SK-N-SH treated with all-trans-retinoic acid at 6 μM for 48 hours (cell line): ENCODE data around the gene SETDB1.
A peak's percentile ranks its signal among the peaks of the same experiment; 100 is the strongest.

Experiments used
- ATAC-seq: fragments of 200-7000 bp; cut with Tn5 transposase; 3 replicates; pipeline ENCODE4 v1.9.1; 2020; ENCODE audit warnings: mild to moderate bottlenecking, moderate library complexity
- ARNTL ChIP-seq: fragments of 450-650 bp; formaldehyde crosslinking; IDR thresholded peaks from 2 replicates; pipeline ENCODE4 v1.5.0; 2020; ENCODE audit warnings: low read depth, mild to moderate bottlenecking, moderate library complexity, borderline replicate concordance
- BACH2 ChIP-seq: fragments of 250-450 bp; sonication (Bioruptor Pico); IDR thresholded peaks from 2 replicates; pipeline ENCODE4 v1.9.0; 2021; ENCODE audit warnings: mild to moderate bottlenecking, borderline replicate concordance
- CSDC2 ChIP-seq: fragments of 250-450 bp; sonication (Bioruptor Pico); IDR thresholded peaks from 2 replicates; pipeline ENCODE4 v1.5.0; 2020; ENCODE audit warnings: mild to moderate bottlenecking, moderate library complexity
- CSRNP3 ChIP-seq: fragments of 250-450 bp; sonication (Bioruptor Pico); IDR thresholded peaks from 2 replicates; pipeline ENCODE4 v1.5.1; 2021; ENCODE audit warnings: mild to moderate bottlenecking, moderate library complexity
- ESRRG ChIP-seq: fragments of 250-450 bp; sonication (Bioruptor Pico); IDR thresholded peaks from 2 replicates; pipeline ENCODE4 v1.6.1; 2021; ENCODE audit warnings: mild to moderate bottlenecking
- GLIS3 ChIP-seq: fragments of 250-450 bp; sonication (Bioruptor Pico); IDR thresholded peaks from 2 replicates; pipeline ENCODE4 v1.5.0; 2020; ENCODE audit warnings: mild to moderate bottlenecking, moderate library complexity
- ISL1 ChIP-seq: fragments of 250-450 bp; sonication (Bioruptor Pico); IDR thresholded peaks from 2 replicates; pipeline ENCODE4 v2.1.2; 2022; ENCODE audit warnings: mild to moderate bottlenecking, moderate library complexity
- OSR1 ChIP-seq: fragments of 250-450 bp; sonication (Bioruptor Pico); IDR thresholded peaks from 2 replicates; pipeline ENCODE4 v1.8.0; 2022; ENCODE audit warnings: moderate library complexity, mild to moderate bottlenecking, inconsistent platforms
- PATZ1 ChIP-seq: fragments of 250-450 bp; sonication (Bioruptor Pico); IDR thresholded peaks from 2 replicates; pipeline ENCODE4 v1.8.0; 2020; ENCODE audit warnings: mild to moderate bottlenecking, moderate library complexity, borderline replicate concordance
- POU6F1 ChIP-seq: fragments of 250-450 bp; sonication (Bioruptor Pico); IDR thresholded peaks from 2 replicates; pipeline ENCODE4 v1.8.0; 2021; ENCODE audit warnings: low read depth, mild to moderate bottlenecking, moderate library complexity, borderline replicate concordance
- PPARA ChIP-seq: fragments of 250-450 bp; sonication (Bioruptor Pico); IDR thresholded peaks from 2 replicates; pipeline ENCODE4 v1.5.0; 2020; ENCODE audit warnings: mild to moderate bottlenecking, borderline replicate concordance
- RARB ChIP-seq: fragments of 250-450 bp; sonication (Bioruptor Pico); IDR thresholded peaks from 2 replicates; pipeline ENCODE4 v1.8.0; 2021; ENCODE audit warnings: mild to moderate bottlenecking, moderate library complexity
- SNAI2 ChIP-seq: fragments of 250-450 bp; sonication (Bioruptor Pico); IDR thresholded peaks from 2 replicates; pipeline ENCODE4 v1.5.0; 2020; ENCODE audit warnings: mild to moderate bottlenecking, moderate library complexity
- TCF4 ChIP-seq: fragments of 250-450 bp; sonication (Bioruptor Pico); IDR thresholded peaks from 2 replicates; pipeline ENCODE4 v1.8.0; 2021; ENCODE audit warnings: mild to moderate bottlenecking, moderate library complexity, borderline replicate concordance
- TOX ChIP-seq: fragments of 250-450 bp; sonication (Bioruptor Pico); IDR thresholded peaks from 2 replicates; pipeline ENCODE4 v1.8.0; 2021; ENCODE audit warnings: mild to moderate bottlenecking, moderate library complexity, borderline replicate concordance
- TSHZ2 ChIP-seq: fragments of 250-450 bp; sonication (Bioruptor Pico); IDR thresholded peaks from 2 replicates; pipeline ENCODE4 v1.5.0; 2020; ENCODE audit warnings: mild to moderate bottlenecking, moderate library complexity
- ZC3H10 ChIP-seq: fragments of 250-450 bp; sonication (Bioruptor Pico); IDR thresholded peaks from 2 replicates; pipeline ENCODE4 v1.5.1; 2021; ENCODE audit warnings: mild to moderate bottlenecking, moderate library complexity
- ZFP3 ChIP-seq: fragments of 250-450 bp; sonication (Bioruptor Pico); IDR thresholded peaks from 2 replicates; pipeline ENCODE4 v1.5.0; 2020; ENCODE audit warnings: mild to moderate bottlenecking, moderate library complexity
- ZFP30 ChIP-seq: fragments of 450-650 bp; formaldehyde crosslinking; IDR thresholded peaks from 2 replicates; pipeline ENCODE4 v1.5.0; 2022; ENCODE audit warnings: mild to moderate bottlenecking, moderate library complexity
- ZNF565 ChIP-seq: fragments of 450-650 bp; formaldehyde crosslinking; conservative IDR thresholded peaks from 2 replicates; pipeline ENCODE4 v1.5.0; 2020; ENCODE audit warnings: low read depth, mild to moderate bottlenecking, moderate library complexity
- ZNF70 ChIP-seq: fragments of 450-650 bp; formaldehyde crosslinking; IDR thresholded peaks from 2 replicates; pipeline ENCODE4 v1.5.0; 2020; ENCODE audit warnings: mild to moderate bottlenecking, moderate library complexity
- ZNF8 ChIP-seq: fragments of 450-650 bp; formaldehyde crosslinking; IDR thresholded peaks from 2 replicates; pipeline ENCODE4 v1.5.0; 2020; ENCODE audit warnings: mild to moderate bottlenecking, moderate library complexity

SETDB1 gene

GRCh38 chr1:151008244-151009205 is 82.4 kb downstream of the SETDB1 start, which contains the start of gene PRUNE1:
PRUNE1 (plus strand) TSS chr1:151008449; CDS start chr1:151008633, 184 bp downstream.
- peak; percentile 80 for ATAC-seq
- TF ChIP-seq OSR1 (CRISPR knock-in tag) (peak; percentile 45; the same call in 1 of the 2 replicates), BACH2 (CRISPR knock-in tag) (no peak)

GRCh38 chr1:151009206-151009587 is 83.0 kb downstream of the SETDB1 start:
- no peak for ATAC-seq
- TF ChIP-seq CSRNP3 (CRISPR knock-in tag) (no peak), ZFP3 (no peak), BACH2 (CRISPR knock-in tag) (no peak), PPARA (CRISPR knock-in tag) (no peak), RARB (CRISPR knock-in tag) (no peak), PATZ1 (CRISPR knock-in tag) (no peak), ZNF565 (CRISPR knock-in tag) (no peak), ISL1 (CRISPR knock-in tag) (no peak), ZNF8 (CRISPR knock-in tag) (no peak), ESRRG (CRISPR knock-in tag) (no peak), ZC3H10 (CRISPR knock-in tag) (no peak), SNAI2 (CRISPR knock-in tag) (no peak), ZFP30 (CRISPR knock-in tag) (no peak), TOX (CRISPR knock-in tag) (no peak), TCF4 (CRISPR knock-in tag) (no peak), OSR1 (CRISPR knock-in tag) (no peak)

- TF ChIP-seq ISL1 (CRISPR knock-in tag): no peak
- TF ChIP-seq ZNF70 (CRISPR knock-in tag): no peak
- no peak for TF ChIP-seq CSDC2 (CRISPR knock-in tag)
- TF ChIP-seq ZNF565 (CRISPR knock-in tag): no peak
- no peak for TF ChIP-seq TCF4 (CRISPR knock-in tag)
- TF ChIP-seq TOX (CRISPR knock-in tag): no peak
- ATAC-seq: no peak
Observed at GRCh38 chr1:151009674-151010345, 83.6 kb downstream of the SETDB1 start.

GRCh38 chr1:151010346-151010726 is 84.2 kb downstream of the SETDB1 start:
- no peak for ATAC-seq
- TF ChIP-seq CSDC2 (CRISPR knock-in tag) (no peak), ZNF8 (CRISPR knock-in tag) (no peak), ARNTL (CRISPR knock-in tag) (no peak), TSHZ2 (CRISPR knock-in tag) (no peak), BACH2 (CRISPR knock-in tag) (no peak), ESRRG (CRISPR knock-in tag) (no peak), POU6F1 (no peak), ZC3H10 (CRISPR knock-in tag) (no peak), ZFP30 (CRISPR knock-in tag) (no peak), ZNF565 (CRISPR knock-in tag) (no peak), ZFP3 (no peak), PATZ1 (CRISPR knock-in tag) (no peak), GLIS3 (CRISPR knock-in tag) (no peak), SNAI2 (CRISPR knock-in tag) (no peak), PPARA (CRISPR knock-in tag) (no peak), OSR1 (CRISPR knock-in tag) (no peak), ZNF70 (CRISPR knock-in tag) (no peak), TOX (CRISPR knock-in tag) (no peak), TCF4 (CRISPR knock-in tag) (no peak)
